Measurements from ENCODE around the gene TNFRSF25. TPM values are rescaled to one million over a fixed set of nuclear protein-coding genes. Genes with fewer than 3 reads are reported as not detected.

TNFRSF25 gene
- total RNA-seq, 2 experiments from 2014 or later, result 47.7 to 55.8 TPM

GRCh38 chr1:6417961-6418667 lies 47.9 kb downstream of the TNFRSF25 start:
- POLR2A ChIA-PET, result no interaction called here
- ATAC-seq (no peak), DNase-seq (no peak)
- CTCF ChIA-PET, result no interaction called here
- Mint-ChIP-seq H3K4me1 (ENCODE audit: low read depth) (peaks cover 24% of the 10 kb centered on the region), H3K36me3 (ENCODE audit: low read depth) (no peaks in the 10 kb centered on the region), H3K4me3 (no peak overlapping the region), H3K9me3 (ENCODE audit: insufficient read depth) (no peaks in the 10 kb centered on the region), H3K27ac (no peak overlapping the region), H3K27me3 (ENCODE audit: low read depth) (peaks cover 69% of the 10 kb centered on the region)

- DNase-seq, result no peak
- H3K9me3 Mint-ChIP-seq (ENCODE audit: insufficient read depth), result no peaks in the 10 kb centered on the region
- H3K27me3 Mint-ChIP-seq (ENCODE audit: low read depth), result peaks cover 70% of the 10 kb centered on the region
- no peaks in the 10 kb centered on the region for H3K36me3 Mint-ChIP-seq (ENCODE audit: low read depth)
- no peak overlapping the region for H3K4me3 Mint-ChIP-seq
- peaks cover 24% of the 10 kb centered on the region for H3K4me1 Mint-ChIP-seq (ENCODE audit: low read depth)
- ChIA-PET POLR2A (no interaction called here), CTCF (interaction anchor here (1.1 kb wide), 1 partner anchor 21 kb away, joined by 3 read pairs; no protein-coding TSS in a partner anchor)
- H3K27ac Mint-ChIP-seq, result no peak overlapping the region
- no peak for ATAC-seq
Measured at GRCh38 chr1:6416906-6417305, 49.1 kb downstream of the TNFRSF25 start.

GRCh38 chr1:6416295-6416656 lies 49.7 kb downstream of the TNFRSF25 start:
- no peaks in the 10 kb centered on the region for H3K9me3 Mint-ChIP-seq (ENCODE audit: insufficient read depth)
- H3K27me3 Mint-ChIP-seq (ENCODE audit: low read depth), result peaks cover 66% of the 10 kb centered on the region
- no peak overlapping the region for H3K4me3 Mint-ChIP-seq
- ChIA-PET CTCF (interaction anchor here (1.1 kb wide), 1 partner anchor 21 kb away, joined by 3 read pairs; no protein-coding TSS in a partner anchor), POLR2A (no interaction called here)
- no peak for ATAC-seq
- H3K36me3 Mint-ChIP-seq (ENCODE audit: low read depth), result no peaks in the 10 kb centered on the region
- peaks cover 20% of the 10 kb centered on the region for H3K4me1 Mint-ChIP-seq (ENCODE audit: low read depth)
- no peak for DNase-seq
- no peak overlapping the region for H3K27ac Mint-ChIP-seq

- no peak for ATAC-seq
- peaks cover 15% of the 10 kb centered on the region for H3K4me1 Mint-ChIP-seq (ENCODE audit: low read depth)
- no peak for DNase-seq
- no peak overlapping the region for H3K27ac Mint-ChIP-seq
- POLR2A ChIA-PET, result no interaction called here
- H3K27me3 Mint-ChIP-seq (ENCODE audit: low read depth), result peaks cover 61% of the 10 kb centered on the region
- CTCF ChIA-PET, result interaction anchor here (0.9 to 4.7 kb wide), 14 partner anchors 8 to 169 kb away, joined by 3 to 21 read pairs (median 6); no protein-coding TSS in a partner anchor
- H3K36me3 Mint-ChIP-seq (ENCODE audit: low read depth), result no peaks in the 10 kb centered on the region
- no peak overlapping the region for H3K4me3 Mint-ChIP-seq
- no peaks in the 10 kb centered on the region for H3K9me3 Mint-ChIP-seq (ENCODE audit: insufficient read depth)
Measured at GRCh38 chr1:6414881-6415626, 50.9 kb downstream of the TNFRSF25 start.

GRCh38 chr1:6414443-6414844 lies 51.5 kb downstream of the TNFRSF25 start:
- Mint-ChIP-seq H3K9me3 (ENCODE audit: insufficient read depth) (no peaks in the 10 kb centered on the region), H3K4me1 (ENCODE audit: low read depth) (peaks cover 15% of the 10 kb centered on the region), H3K4me3 (no peak overlapping the region), H3K36me3 (ENCODE audit: low read depth) (no peaks in the 10 kb centered on the region), H3K27me3 (ENCODE audit: low read depth) (peaks cover 59% of the 10 kb centered on the region), H3K27ac (no peak overlapping the region)
- POLR2A ChIA-PET, result no interaction called here
- CTCF ChIA-PET, result interaction anchor here (0.8 to 4.7 kb wide), 16 partner anchors 9 to 169 kb away, joined by 3 to 21 read pairs (median 4); no protein-coding TSS in a partner anchor
- peak; percentile 85 for ATAC-seq
- peak; percentile 66 for DNase-seq

GRCh38 chr1:6412896-6413295 lies 53.1 kb downstream of the TNFRSF25 start:
- Mint-ChIP-seq H3K4me1 (ENCODE audit: low read depth) (peaks cover 15% of the 10 kb centered on the region), H3K4me3 (no peak overlapping the region), H3K27me3 (ENCODE audit: low read depth) (peaks cover 55% of the 10 kb centered on the region), H3K27ac (no peak overlapping the region), H3K9me3 (ENCODE audit: insufficient read depth) (no peaks in the 10 kb centered on the region), H3K36me3 (ENCODE audit: low read depth) (no peaks in the 10 kb centered on the region)
- ATAC-seq (no peak), DNase-seq (no peak)
- ChIA-PET POLR2A (no interaction called here), CTCF (interaction anchor here (1.2 to 4.7 kb wide), 7 partner anchors 8 to 167 kb away, joined by 4 to 21 read pairs (median 8); no protein-coding TSS in a partner anchor)

Small RNA genes within 50 kb of the gene (microRNA-seq; reads per million reads assigned to microRNA genes)
- gene MIR4252, result not detected

Other genes with a start within 250 kb of the TNFRSF25 start
- 10 to 100 TPM; 67.9 to 68.7 TPM for gene ICMT, start 230.2 kb downstream of the TNFRSF25 start, total RNA-seq
- gene HES3, start 222.0 kb downstream of the TNFRSF25 start, total RNA-seq, result not detected
- gene GPR153, start 205.1 kb downstream of the TNFRSF25 start, total RNA-seq, result 1 to 10 TPM in 1 of 2 experiments, under 1 TPM in 1; 0.99 to 1.0 TPM
- 100 to 1,000 TPM in 1 of 2 experiments, 10 to 100 TPM in 1; 97.0 to 102 TPM for gene ACOT7, start 72.4 kb downstream of the TNFRSF25 start, total RNA-seq
- gene HES2, start 46.3 kb downstream of the TNFRSF25 start, total RNA-seq, result under 1 TPM; 0.05 to 0.45 TPM
- gene ESPN, start 41.4 kb downstream of the TNFRSF25 start, total RNA-seq, result 1 to 10 TPM in 1 of 2 experiments, under 1 TPM in 1; 0.61 to 1.0 TPM
- 1 to 10 TPM; 2.2 to 2.8 TPM for gene PLEKHG5, start 25.5 kb upstream of the TNFRSF25 start, total RNA-seq
- gene NOL9, start 88.3 kb upstream of the TNFRSF25 start, total RNA-seq, result 10 to 100 TPM; 39.8 to 43.6 TPM
- gene TAS1R1, start 89.1 kb upstream of the TNFRSF25 start, total RNA-seq, result not detected
- gene ZBTB48, start 113.8 kb upstream of the TNFRSF25 start, total RNA-seq, result 10 to 100 TPM; 36.5 to 41.7 TPM
- 10 to 100 TPM; 22.8 to 23.0 TPM for gene KLHL21, start 136.7 kb upstream of the TNFRSF25 start, total RNA-seq
- 10 to 100 TPM; 11.8 to 12.6 TPM for gene PHF13, start 147.6 kb upstream of the TNFRSF25 start, total RNA-seq
- gene THAP3, start 158.7 kb upstream of the TNFRSF25 start, total RNA-seq, result 10 to 100 TPM; 19.1 to 20.8 TPM
- gene DNAJC11, start 235.6 kb upstream of the TNFRSF25 start, total RNA-seq, result 10 to 100 TPM; 47.2 to 48.8 TPM

Measured in activated CD8-positive, alpha-beta T cell treated with anti-CD3 and anti-CD28 coated beads, Interleukin-2, amount 10 ng/mL, durations not matched to agents 7 days and 5 days (primary cell).